NCI-H2196 (cell line): ENCODE measurements around the gene PRKG1.

Source experiments
- DNase-seq: peaks from one replicate; lab custom pipeline; 2025; ENCODE audit not compliant: unreplicated experiment; lab: John Stamatoyannopoulos, UW

PRKG1 gene

GRCh38 chr10:51894771-51895578, 820.7 kb downstream of the PRKG1 start:
- DNase-seq: no peak

- DNase-seq: no peak
These were observed 822.6 kb downstream of the PRKG1 start for GRCh38 chr10:51896849-51897248.

- DNase-seq: no peak
These were observed 823.3 kb downstream of the PRKG1 start for GRCh38 chr10:51897560-51897959.

GRCh38 chr10:51900180-51900579, 825.9 kb downstream of the PRKG1 start:
- DNase-seq: no peak

- no peak for DNase-seq
These were observed 829.4 kb downstream of the PRKG1 start for GRCh38 chr10:51903675-51904074.

GRCh38 chr10:51905032-51905431, 830.7 kb downstream of the PRKG1 start:
- DNase-seq: no peak

GRCh38 chr10:51907361-51907760, 833.1 kb downstream of the PRKG1 start:
- no peak for DNase-seq

GRCh38 chr10:51910189-51910588, 835.9 kb downstream of the PRKG1 start:
- no peak for DNase-seq

GRCh38 chr10:51910596-51910995, 836.3 kb downstream of the PRKG1 start:
- no peak for DNase-seq

GRCh38 chr10:51911723-51912122, 837.4 kb downstream of the PRKG1 start:
- DNase-seq: no peak

- no peak for DNase-seq
These were observed 840.8 kb downstream of the PRKG1 start for GRCh38 chr10:51915031-51915542.

- DNase-seq: no peak
These were observed 844.2 kb downstream of the PRKG1 start for GRCh38 chr10:51918440-51918839.

GRCh38 chr10:51918884-51919325, 844.6 kb downstream of the PRKG1 start:
- no peak for DNase-seq

- no peak for DNase-seq
These were observed 846.4 kb downstream of the PRKG1 start for GRCh38 chr10:51920672-51921071.

- DNase-seq: no peak
These were observed 850.1 kb downstream of the PRKG1 start for GRCh38 chr10:51924359-51924758.

GRCh38 chr10:51926337-51926736, 852.0 kb downstream of the PRKG1 start:
- DNase-seq: no peak

GRCh38 chr10:51928162-51928561, 853.9 kb downstream of the PRKG1 start:
- DNase-seq: no peak

- no peak for DNase-seq
These were observed 858.2 kb downstream of the PRKG1 start for GRCh38 chr10:51932530-51932929.

GRCh38 chr10:51934373-51934772, 860.1 kb downstream of the PRKG1 start:
- no peak for DNase-seq

GRCh38 chr10:51935341-51935740, 861.1 kb downstream of the PRKG1 start:
- no peak for DNase-seq

GRCh38 chr10:51937308-51938140, 863.2 kb downstream of the PRKG1 start:
- no peak for DNase-seq
